Sigmoid colon (tissue), 7 donors: ENCODE measurements around the gene LMO7. TPM values are rescaled to one million over a fixed set of nuclear protein-coding genes. Genes with fewer than 3 reads are reported as not detected.
"Not testable (repeated sequence)": the region's sequence is repeated elsewhere in the genome, so short reads cannot be mapped to it uniquely, and the experiment has no call there.

Experiments used
- DNase-seq: peaks from one replicate; pipeline ENCODE4 v3.0.0-alpha.2; 2019
- H3K27ac ChIP-seq, 4 donors: fragments of 200-600 bp; sonication (generic); one replicate each; pipeline ENCODE4 v1.5.1; 2016 to 2019; ENCODE audit warnings: mild to moderate bottlenecking in 1 of 4
- H3K27me3 ChIP-seq, 3 donors: fragments of 200-600 bp; sonication (generic); one replicate each; pipeline ENCODE4 v1.5.1; 2019; ENCODE audit warnings: mild to moderate bottlenecking in 1 of 3
- H3K36me3 ChIP-seq, 4 donors: fragments of 200-600 bp; sonication (generic); one replicate each; pipeline ENCODE4 v1.5.1; 2016 to 2019
- H3K4me1 ChIP-seq, 4 donors: fragments of 200-600 bp; sonication (generic); one replicate each; pipeline ENCODE4 v1.5.1; 2017 to 2019
- H3K4me3 ChIP-seq, 4 donors: fragments of 200-600 bp; sonication (generic); one replicate each; pipeline ENCODE4 v1.5.1; 2017 to 2019; ENCODE audit warnings: mild to moderate bottlenecking in 2 of 4, moderate library complexity in 1 of 4
- H3K9me3 ChIP-seq, 4 donors: fragments of 200-600 bp in 3 of 4; sonication (generic) in 3 of 4; one replicate each; pipeline versions ENCODE4 v1.5.1 to v1.6.1; 2013 to 2019
- EP300 ChIP-seq, 4 donors: sonication (generic); formaldehyde crosslinking; IDR thresholded peaks; one replicate each; pipeline ENCODE4 v1.6.1; 2017; ENCODE audit warnings: antibody characterized with exemption in 4 of 4
- POLR2A ChIP-seq, 2 donors: fragments of 450-650 bp; IDR thresholded peaks; one replicate each; pipeline ENCODE4 v1.6.1; 2016; ENCODE audit warnings: antibody characterized with exemption in 2 of 2, mild to moderate bottlenecking in 2 of 2, moderate library complexity in 2 of 2
- POLR2AphosphoS5 ChIP-seq, 4 donors: sonication (generic); formaldehyde crosslinking; IDR thresholded peaks; one replicate each; pipeline ENCODE4 v1.6.1; 2017; ENCODE audit warnings: antibody characterized with exemption in 4 of 4
- WGBS, 2 donors: extraction: QIAGEN DNeasy Blood & Tissue Kit; methylation state at CpG; one replicate each; pipeline ENCODE4 v1.1.7; 2013; 5-methylcytosine and 5-hydroxymethylcytosine counted together
- intact Hi-C: fragments of 100-400 bp; cut with DNase I; formaldehyde crosslinking; loops from one replicate; pipeline ENCODE4 v1.15.1; 2023
- polyA plus RNA-seq, 3 donors: library from polyadenylated mRNA; stranded (reverse); fragments of 200-250 nt; gene quantifications; one replicate each; pipeline ENCODE4 v1.2.3, GENCODE V29; 2013
- total RNA-seq, 4 donors: library from RNA; depleted of rRNA; stranded (reverse); fragments of >200 nt; gene quantifications; one replicate each; pipeline ENCODE4 v1.1.0, GENCODE V29; 2016
- TF ChIP-seq, protein P1 (sequence below), 4 experiments: fragments of 450-650 bp in 3 of 4; fragments of 200-600 bp in 1 of 4; IDR thresholded peaks; one replicate each; pipeline ENCODE4 v1.5.1; 2016 to 2019; ENCODE audit warnings: antibody characterized with exemption in 4 of 4, mild to moderate bottlenecking in 3 of 4, moderate library complexity in 2 of 4
- donor health status: healthy with polysubstance abuse.
- donor health status: Bipolar disorder and iron deficiency.
- donor health status: healthy.

The LMO7 gene
- total and polyA plus RNA-seq, 7 donors = 5.0 to 66.4 (median 19.4) TPM

DNA sequence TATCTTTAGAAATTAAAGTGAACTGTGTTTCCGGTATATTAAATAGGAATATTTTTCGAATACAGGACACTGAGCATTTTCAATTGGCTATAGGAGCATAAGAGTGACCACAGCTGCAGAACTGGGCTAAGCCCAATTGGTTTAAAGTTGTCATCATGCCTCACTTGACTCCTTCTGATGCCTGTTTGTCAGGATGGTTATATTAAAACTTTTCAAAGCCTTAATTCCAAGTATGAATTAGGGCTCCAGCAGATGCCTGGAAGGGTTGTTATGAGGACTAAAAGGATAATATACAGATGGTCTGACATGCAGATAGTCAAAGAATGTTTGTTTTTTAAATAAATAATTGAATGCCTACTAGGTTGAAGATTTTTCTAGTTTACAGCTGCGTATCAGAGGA lies 100.0 kb downstream of the LMO7 start:
- H3K36me3 ChIP-seq = no peaks in the 10 kb centered on the region
- no peak overlapping the region for H3K4me3 ChIP-seq
- no peaks in the 10 kb centered on the region for H3K9me3 ChIP-seq
- H3K27me3 ChIP-seq = no peaks in the 10 kb centered on the region
- no peak for DNase-seq
- intact Hi-C loops = no loop called here
- no peaks in the 10 kb centered on the region for H3K4me1 ChIP-seq
- 88 to 92% methylated on average over 3 of the region's 3 CpGs for WGBS, 2 donors
- no peak overlapping the region for H3K27ac ChIP-seq
- no peak for TF ChIP-seq EP300 (IDR thresholded peaks at IDR 0.05)
- TF ChIP-seq POLR2A (IDR thresholded peaks at IDR 0.05) = no peak
- TF ChIP-seq, protein P1, sequence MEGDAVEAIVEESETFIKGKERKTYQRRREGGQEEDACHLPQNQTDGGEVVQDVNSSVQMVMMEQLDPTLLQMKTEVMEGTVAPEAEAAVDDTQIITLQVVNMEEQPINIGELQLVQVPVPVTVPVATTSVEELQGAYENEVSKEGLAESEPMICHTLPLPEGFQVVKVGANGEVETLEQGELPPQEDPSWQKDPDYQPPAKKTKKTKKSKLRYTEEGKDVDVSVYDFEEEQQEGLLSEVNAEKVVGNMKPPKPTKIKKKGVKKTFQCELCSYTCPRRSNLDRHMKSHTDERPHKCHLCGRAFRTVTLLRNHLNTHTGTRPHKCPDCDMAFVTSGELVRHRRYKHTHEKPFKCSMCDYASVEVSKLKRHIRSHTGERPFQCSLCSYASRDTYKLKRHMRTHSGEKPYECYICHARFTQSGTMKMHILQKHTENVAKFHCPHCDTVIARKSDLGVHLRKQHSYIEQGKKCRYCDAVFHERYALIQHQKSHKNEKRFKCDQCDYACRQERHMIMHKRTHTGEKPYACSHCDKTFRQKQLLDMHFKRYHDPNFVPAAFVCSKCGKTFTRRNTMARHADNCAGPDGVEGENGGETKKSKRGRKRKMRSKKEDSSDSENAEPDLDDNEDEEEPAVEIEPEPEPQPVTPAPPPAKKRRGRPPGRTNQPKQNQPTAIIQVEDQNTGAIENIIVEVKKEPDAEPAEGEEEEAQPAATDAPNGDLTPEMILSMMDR (IDR thresholded peaks at IDR 0.05) = no peak
- TF ChIP-seq POLR2AphosphoS5 (IDR thresholded peaks at IDR 0.05) = no peak

DNA sequence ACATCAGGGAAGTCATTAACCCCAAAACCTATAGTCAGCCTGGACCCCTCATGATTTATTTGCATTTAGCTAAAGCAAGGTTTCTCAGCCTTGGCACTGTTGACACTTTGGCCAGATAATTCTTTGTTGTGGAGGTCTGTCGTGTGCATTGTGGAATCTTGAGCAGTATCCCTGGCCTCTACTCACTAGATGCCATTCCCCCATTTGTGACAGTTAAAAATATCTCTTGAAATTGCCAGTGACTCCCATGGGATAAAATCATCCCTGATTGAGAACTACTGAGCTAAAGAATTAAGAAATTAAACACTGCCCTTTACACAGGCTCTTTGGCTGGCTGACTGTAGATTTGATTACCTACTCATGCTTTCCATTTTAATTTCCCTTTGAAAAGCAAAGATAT lies 102.7 kb downstream of the LMO7 start:
- no peaks in the 10 kb centered on the region for H3K9me3 ChIP-seq

GRCh38 chr13:75739244-75739868 lies 103.2 kb downstream of the LMO7 start:
- TF ChIP-seq, protein P1 (IDR thresholded peaks at IDR 0.05) = no peak
- Histone ChIP-seq H3K4me3 (no peak overlapping the region), H3K27me3 (no peaks in the 10 kb centered on the region), H3K4me1 (no peaks in the 10 kb centered on the region), H3K9me3 (no peaks in the 10 kb centered on the region), H3K36me3 (no peaks in the 10 kb centered on the region), H3K27ac (no peak overlapping the region)
- WGBS, 2 donors = 78 to 87% methylated on average over 2 of the region's 2 CpGs
- intact Hi-C loops = no loop called here
- DNase-seq = no peak

More for the DNA sequence above, 102.7 kb downstream of the LMO7 start:
- Histone ChIP-seq H3K4me3 (no peak overlapping the region), H3K4me1 (no peaks in the 10 kb centered on the region), H3K36me3 (no peaks in the 10 kb centered on the region), H3K27me3 (no peaks in the 10 kb centered on the region), H3K27ac (no peak overlapping the region)
- TF ChIP-seq POLR2A (IDR thresholded peaks at IDR 0.05) (no peak), POLR2AphosphoS5 (IDR thresholded peaks at IDR 0.05) (no peak), EP300 (IDR thresholded peaks at IDR 0.05) (no peak)
- TF ChIP-seq, protein P1 (IDR thresholded peaks at IDR 0.05) = no peak
- 87 to 88% methylated on average over 1 of the region's 1 CpG for WGBS, 2 donors
- intact Hi-C loops = no loop called here
- no peak for DNase-seq

GRCh38 chr13:75740031-75740430 lies 103.9 kb downstream of the LMO7 start:
- TF ChIP-seq EP300 (IDR thresholded peaks at IDR 0.05) = no peak
- TF ChIP-seq, protein P1 (IDR thresholded peaks at IDR 0.05) = no peak
- no peak for TF ChIP-seq POLR2A (IDR thresholded peaks at IDR 0.05)
- no peak for TF ChIP-seq POLR2AphosphoS5 (IDR thresholded peaks at IDR 0.05)
- H3K9me3 ChIP-seq = no peaks in the 10 kb centered on the region
- no peak overlapping the region for H3K27ac ChIP-seq
- no peak overlapping the region for H3K4me3 ChIP-seq
- no peaks in the 10 kb centered on the region for H3K27me3 ChIP-seq
- intact Hi-C loops = no loop called here
- no peaks in the 10 kb centered on the region for H3K36me3 ChIP-seq
- 91 to 94% methylated on average over 4 of the region's 4 CpGs for WGBS, 2 donors
- H3K4me1 ChIP-seq = no peaks in the 10 kb centered on the region
- no peak for DNase-seq

DNA sequence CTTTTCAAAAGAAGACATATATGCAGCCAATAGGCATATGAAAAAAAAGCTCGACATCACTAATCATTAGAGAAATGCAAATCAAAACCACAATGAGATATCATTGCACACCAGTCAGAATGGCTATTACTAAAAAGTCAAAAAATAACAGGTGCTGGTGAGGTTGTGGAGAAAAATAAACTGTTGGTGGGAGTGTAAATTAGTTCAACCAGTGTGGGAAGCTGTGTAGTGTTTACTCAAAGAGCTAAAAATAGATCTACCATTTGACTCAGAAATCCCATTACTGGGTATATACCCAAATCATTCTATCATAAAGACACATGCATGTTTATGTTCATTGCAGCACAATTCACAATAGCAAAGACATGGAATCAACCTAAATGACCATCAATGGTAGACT lies 106.9 kb downstream of the LMO7 start:
- H3K9me3 ChIP-seq, H3K4me1 ChIP-seq, DNase-seq, H3K27ac ChIP-seq, H3K36me3 ChIP-seq, H3K27me3 ChIP-seq, H3K4me3 ChIP-seq, intact Hi-C loops: not testable (repeated sequence)
- WGBS, 2 donors = 92 to 93% methylated on average over 1 of the region's 1 CpG
